Keratinocyte (primary cell): ENCODE results near the gene NSMCE3. TPM values are rescaled to one million over a fixed set of nuclear protein-coding genes. Genes with fewer than 3 reads are reported as not detected.

Source experiments
- DNase-seq: peaks from one replicate; pipeline ENCODE4 v3.0.0-alpha.2; 2011; ENCODE audit warnings: low read depth, missing footprints, low spot score
- FAIRE-seq: peaks from 2 replicates; lab custom pipeline; 2011; peaks lifted over from hg19 to GRCh38; lab: Jason Lieb, UNC
- H2AFZ ChIP-seq: 2 replicates; pipeline ENCODE4 v1.6.0; 2012; ENCODE audit warnings: low read length, control low read depth, inconsistent platforms; ENCODE audit not compliant: control insufficient read depth
- H3K27ac ChIP-seq: 2 replicates; pipeline ENCODE4 v1.5.1; 2011; ENCODE audit warnings: low read length; ENCODE audit not compliant: control insufficient read depth, insufficient read depth
- H3K27me3 ChIP-seq: 3 replicates; pipeline ENCODE4 v1.6.0; 2011; ENCODE audit warnings: low read length; ENCODE audit not compliant: control insufficient read depth, insufficient read depth; ENCODE audit errors: extremely low read depth
- H3K36me3 ChIP-seq, 2 experiments: 2 replicates in 1 of 2; 3 replicates in 1 of 2; pipeline ENCODE4 v1.5.1; 2011; ENCODE audit warnings: low read length in 2 of 2, mild to moderate bottlenecking in 1 of 2; ENCODE audit not compliant: control insufficient read depth in 2 of 2, insufficient read depth in 2 of 2; ENCODE audit errors: extremely low read depth in 1 of 2
- H3K4me1 ChIP-seq: 3 replicates; pipeline ENCODE4 v1.5.1; 2011; ENCODE audit warnings: low read length; ENCODE audit not compliant: control insufficient read depth, insufficient read depth; ENCODE audit errors: extremely low read depth
- H3K4me2 ChIP-seq: 3 replicates; pipeline ENCODE4 v1.6.0; 2011; ENCODE audit warnings: low read depth, low read length; ENCODE audit not compliant: control insufficient read depth, insufficient read depth; ENCODE audit errors: extremely low read depth
- H3K4me3 ChIP-seq, 3 experiments: fragments of 200-600 bp in 1 of 3; sonication (generic) in 1 of 3; 2 replicates in 2 of 3; 3 replicates in 1 of 3; pipeline ENCODE4 v1.5.1; 2011 to 2016; ENCODE audit warnings: low read length in 3 of 3, mild to moderate bottlenecking in 3 of 3, control low read depth in 2 of 3, inconsistent platforms in 1 of 3, low read depth in 1 of 3, mixed read lengths in 1 of 3, mixed run types in 1 of 3, moderate library complexity in 1 of 3; ENCODE audit not compliant: control insufficient read depth in 2 of 3, insufficient read depth in 2 of 3; ENCODE audit errors: extremely low read depth in 1 of 3
- H3K79me2 ChIP-seq: 2 replicates; pipeline ENCODE4 v1.6.0; 2012; ENCODE audit warnings: low read length; ENCODE audit not compliant: control insufficient read depth, insufficient read depth
- H3K9ac ChIP-seq: 3 replicates; pipeline ENCODE4 v1.6.0; 2011; ENCODE audit warnings: low read length; ENCODE audit not compliant: control insufficient read depth, insufficient read depth; ENCODE audit errors: extremely low read depth
- H3K9me1 ChIP-seq: 3 replicates; pipeline ENCODE4 v1.6.0; 2011; ENCODE audit warnings: low read length; ENCODE audit not compliant: control insufficient read depth, insufficient read depth; ENCODE audit errors: extremely low read depth
- H3K9me3 ChIP-seq: 2 replicates; pipeline ENCODE4 v1.5.1; 2012; ENCODE audit warnings: low read depth, low read length; ENCODE audit not compliant: control insufficient read depth
- H4K20me1 ChIP-seq: 3 replicates; pipeline ENCODE4 v1.6.0; 2011; ENCODE audit warnings: low read length; ENCODE audit not compliant: control insufficient read depth, insufficient read depth; ENCODE audit errors: extremely low read depth
- CTCF ChIP-seq, 3 experiments: IDR thresholded peaks in 1 of 3; conservative IDR thresholded peaks in 1 of 3; optimal IDR thresholded peaks in 1 of 3; 2 replicates in 2 of 3; 3 replicates in 1 of 3; pipeline versions ENCODE3 to v1.5.1; 2011; ENCODE audit warnings: low read length in 3 of 3, mild to moderate bottlenecking in 3 of 3, moderate library complexity in 2 of 3, control low read depth in 1 of 3, inconsistent platforms in 1 of 3; ENCODE audit not compliant: insufficient read depth in 2 of 3; ENCODE audit errors: extremely low read depth in 1 of 3
- EZH2 ChIP-seq: IDR thresholded peaks from one replicate; pipeline ENCODE4 v1.6.1; 2012; ENCODE audit warnings: inconsistent platforms, mild to moderate bottlenecking, low read length, moderate library complexity
- dilution Hi-C: fragments of 300-500 bp; cut with MboI; formaldehyde crosslinking; loops from one replicate; pipeline ENCODE4 v1.7.0; 2020; ENCODE audit warnings: low sequenced_read_pairs; ENCODE audit not compliant: extremely low pct_ligation_motif_present
- polyA plus RNA-seq, 5 experiments: library from polyadenylated mRNA; depleted of rRNA in 3 of 5; stranded (reverse) in 3 of 5; stranded (forward) in 1 of 5; unstranded in 1 of 5; fragments of >200 nt; gene quantifications; 1 replicate in 1 of 5; 2 replicates in 3 of 5; 3 replicates in 1 of 5; pipeline versions ENCODE4 v1.2.1 to v1.2.3, GENCODE V29; 2011 to 2012; ENCODE audit warnings: missing spikeins in 2 of 5, low read depth in 1 of 5, low replicate concordance in 1 of 5

Gene NSMCE3
- polyA plus RNA-seq, 1 donor (not counting 4 experiments of a cell fraction or from before 2014, with no cell fraction given): 8.4 TPM

- H3K27ac ChIP-seq: no peak overlapping the region
- dilution Hi-C loops: no loop called here
- DNase-seq: no peak
- H3K4me1 ChIP-seq: no peaks in the 10 kb centered on the region
- H3K4me2 ChIP-seq: no peak overlapping the region
- FAIRE-seq: no peak
- H3K36me3 ChIP-seq: no peaks in the 10 kb centered on the region
- no peaks in the 10 kb centered on the region for H4K20me1 ChIP-seq
- no peaks in the 10 kb centered on the region for H3K79me2 ChIP-seq
- TF ChIP-seq EZH2: no peak
- TF ChIP-seq CTCF (optimal IDR thresholded peaks at IDR 0.05 in 1 of 3, IDR thresholded peaks at IDR 0.05 in 1 of 3, conservative IDR thresholded peaks at IDR 0.05 in 1 of 3; ENCODE audit: extremely low read depth in 1 of 3, insufficient read depth in 2 of 3, low read length in 3 of 3): no peak
- no peak overlapping the region for H3K9ac ChIP-seq
- H3K9me1 ChIP-seq: no peaks in the 10 kb centered on the region
- no peak overlapping the region for H3K4me3 ChIP-seq
- no peaks in the 10 kb centered on the region for H3K9me3 ChIP-seq
- no peaks in the 10 kb centered on the region for H3K27me3 ChIP-seq
- no peak overlapping the region for H2AFZ ChIP-seq
These were observed 47.3 kb downstream of the NSMCE3 start for GRCh38 chr15:29222129-29222853.

GRCh38 chr15:29220852-29221251, 48.8 kb downstream of the NSMCE3 start:
- H3K36me3 ChIP-seq: no peaks in the 10 kb centered on the region
- DNase-seq: no peak
- no peaks in the 10 kb centered on the region for H3K4me1 ChIP-seq
- no peak overlapping the region for H3K9ac ChIP-seq
- no peak overlapping the region for H3K4me2 ChIP-seq
- H3K9me1 ChIP-seq: no peaks in the 10 kb centered on the region
- dilution Hi-C loops: no loop called here
- H3K79me2 ChIP-seq: no peaks in the 10 kb centered on the region
- H3K27ac ChIP-seq: no peak overlapping the region
- no peak overlapping the region for H2AFZ ChIP-seq
- H3K4me3 ChIP-seq: no peak overlapping the region
- FAIRE-seq: no peak
- H3K9me3 ChIP-seq: no peaks in the 10 kb centered on the region
- TF ChIP-seq EZH2 (no peak), CTCF (optimal IDR thresholded peaks at IDR 0.05 in 1 of 3, IDR thresholded peaks at IDR 0.05 in 1 of 3, conservative IDR thresholded peaks at IDR 0.05 in 1 of 3; ENCODE audit: extremely low read depth in 1 of 3, insufficient read depth in 2 of 3, low read length in 3 of 3) (no peak)
- no peaks in the 10 kb centered on the region for H3K27me3 ChIP-seq
- H4K20me1 ChIP-seq: no peaks in the 10 kb centered on the region
